ENCODE data around the gene NKX1-2.

DNA sequence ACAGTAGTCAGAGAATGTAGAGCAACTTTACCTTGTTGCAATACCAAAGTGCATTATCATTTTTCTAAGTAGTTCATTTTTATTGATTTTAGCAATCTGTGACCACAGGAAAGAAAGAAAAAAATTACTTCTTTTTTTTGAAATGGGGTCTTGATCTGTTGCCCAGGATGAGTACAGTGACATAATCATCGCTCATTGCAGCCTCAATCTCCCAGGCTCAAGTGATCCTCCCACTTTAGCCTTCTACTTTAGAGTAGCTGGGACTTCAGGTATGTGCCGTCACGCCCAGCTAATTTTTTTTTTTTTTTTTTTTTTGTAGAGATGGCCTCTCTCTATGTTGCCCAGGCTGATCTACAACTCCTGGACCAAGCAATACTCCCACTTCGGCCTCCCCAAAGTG, 19.8 kb downstream of the NKX1-2 start:
- TF ChIP-seq, protein P1, sequence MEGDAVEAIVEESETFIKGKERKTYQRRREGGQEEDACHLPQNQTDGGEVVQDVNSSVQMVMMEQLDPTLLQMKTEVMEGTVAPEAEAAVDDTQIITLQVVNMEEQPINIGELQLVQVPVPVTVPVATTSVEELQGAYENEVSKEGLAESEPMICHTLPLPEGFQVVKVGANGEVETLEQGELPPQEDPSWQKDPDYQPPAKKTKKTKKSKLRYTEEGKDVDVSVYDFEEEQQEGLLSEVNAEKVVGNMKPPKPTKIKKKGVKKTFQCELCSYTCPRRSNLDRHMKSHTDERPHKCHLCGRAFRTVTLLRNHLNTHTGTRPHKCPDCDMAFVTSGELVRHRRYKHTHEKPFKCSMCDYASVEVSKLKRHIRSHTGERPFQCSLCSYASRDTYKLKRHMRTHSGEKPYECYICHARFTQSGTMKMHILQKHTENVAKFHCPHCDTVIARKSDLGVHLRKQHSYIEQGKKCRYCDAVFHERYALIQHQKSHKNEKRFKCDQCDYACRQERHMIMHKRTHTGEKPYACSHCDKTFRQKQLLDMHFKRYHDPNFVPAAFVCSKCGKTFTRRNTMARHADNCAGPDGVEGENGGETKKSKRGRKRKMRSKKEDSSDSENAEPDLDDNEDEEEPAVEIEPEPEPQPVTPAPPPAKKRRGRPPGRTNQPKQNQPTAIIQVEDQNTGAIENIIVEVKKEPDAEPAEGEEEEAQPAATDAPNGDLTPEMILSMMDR (IDR thresholded peaks at IDR 0.05): no peak
- TF ChIP-seq, protein P2, sequence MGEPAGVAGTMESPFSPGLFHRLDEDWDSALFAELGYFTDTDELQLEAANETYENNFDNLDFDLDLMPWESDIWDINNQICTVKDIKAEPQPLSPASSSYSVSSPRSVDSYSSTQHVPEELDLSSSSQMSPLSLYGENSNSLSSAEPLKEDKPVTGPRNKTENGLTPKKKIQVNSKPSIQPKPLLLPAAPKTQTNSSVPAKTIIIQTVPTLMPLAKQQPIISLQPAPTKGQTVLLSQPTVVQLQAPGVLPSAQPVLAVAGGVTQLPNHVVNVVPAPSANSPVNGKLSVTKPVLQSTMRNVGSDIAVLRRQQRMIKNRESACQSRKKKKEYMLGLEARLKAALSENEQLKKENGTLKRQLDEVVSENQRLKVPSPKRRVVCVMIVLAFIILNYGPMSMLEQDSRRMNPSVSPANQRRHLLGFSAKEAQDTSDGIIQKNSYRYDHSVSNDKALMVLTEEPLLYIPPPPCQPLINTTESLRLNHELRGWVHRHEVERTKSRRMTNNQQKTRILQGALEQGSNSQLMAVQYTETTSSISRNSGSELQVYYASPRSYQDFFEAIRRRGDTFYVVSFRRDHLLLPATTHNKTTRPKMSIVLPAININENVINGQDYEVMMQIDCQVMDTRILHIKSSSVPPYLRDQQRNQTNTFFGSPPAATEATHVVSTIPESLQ (CRISPR knock-in tag; IDR thresholded peaks at IDR 0.05): no peak
- no peak for TF ChIP-seq HMGA2 (CRISPR knock-in tag; IDR thresholded peaks at IDR 0.05)
- no peak for TF ChIP-seq NR3C1 (CRISPR knock-in tag; conservative IDR thresholded peaks at IDR 0.05; ENCODE audit: low read depth)
- TF ChIP-seq, protein P3, sequence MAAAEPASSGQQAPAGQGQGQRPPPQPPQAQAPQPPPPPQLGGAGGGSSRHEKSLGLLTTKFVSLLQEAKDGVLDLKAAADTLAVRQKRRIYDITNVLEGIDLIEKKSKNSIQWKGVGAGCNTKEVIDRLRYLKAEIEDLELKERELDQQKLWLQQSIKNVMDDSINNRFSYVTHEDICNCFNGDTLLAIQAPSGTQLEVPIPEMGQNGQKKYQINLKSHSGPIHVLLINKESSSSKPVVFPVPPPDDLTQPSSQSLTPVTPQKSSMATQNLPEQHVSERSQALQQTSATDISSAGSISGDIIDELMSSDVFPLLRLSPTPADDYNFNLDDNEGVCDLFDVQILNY (CRISPR knock-in tag; IDR thresholded peaks at IDR 0.05): no peak
- no peak for TF ChIP-seq NR1H2 (CRISPR knock-in tag; IDR thresholded peaks at IDR 0.05)
- TF ChIP-seq, protein P4, sequence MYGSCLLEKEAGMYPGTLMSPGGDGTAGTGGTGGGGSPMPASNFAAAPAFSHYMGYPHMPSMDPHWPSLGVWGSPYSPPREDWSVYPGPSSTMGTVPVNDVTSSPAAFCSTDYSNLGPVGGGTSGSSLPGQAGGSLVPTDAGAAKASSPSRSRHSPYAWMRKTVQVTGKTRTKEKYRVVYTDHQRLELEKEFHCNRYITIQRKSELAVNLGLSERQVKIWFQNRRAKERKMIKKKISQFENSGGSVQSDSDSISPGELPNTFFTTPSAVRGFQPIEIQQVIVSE (CRISPR knock-in tag; IDR thresholded peaks at IDR 0.05; ENCODE audit: borderline replicate concordance): no peak
- TF ChIP-seq, protein P5, sequence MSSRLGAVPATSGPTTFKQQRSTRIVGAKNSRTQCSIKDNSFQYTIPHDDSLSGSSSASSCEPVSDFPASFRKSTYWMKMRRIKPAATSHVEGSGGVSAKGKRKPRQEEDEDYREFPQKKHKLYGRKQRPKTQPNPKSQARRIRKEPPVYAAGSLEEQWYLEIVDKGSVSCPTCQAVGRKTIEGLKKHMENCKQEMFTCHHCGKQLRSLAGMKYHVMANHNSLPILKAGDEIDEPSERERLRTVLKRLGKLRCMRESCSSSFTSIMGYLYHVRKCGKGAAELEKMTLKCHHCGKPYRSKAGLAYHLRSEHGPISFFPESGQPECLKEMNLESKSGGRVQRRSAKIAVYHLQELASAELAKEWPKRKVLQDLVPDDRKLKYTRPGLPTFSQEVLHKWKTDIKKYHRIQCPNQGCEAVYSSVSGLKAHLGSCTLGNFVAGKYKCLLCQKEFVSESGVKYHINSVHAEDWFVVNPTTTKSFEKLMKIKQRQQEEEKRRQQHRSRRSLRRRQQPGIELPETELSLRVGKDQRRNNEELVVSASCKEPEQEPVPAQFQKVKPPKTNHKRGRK (CRISPR knock-in tag; IDR thresholded peaks at IDR 0.05; ENCODE audit: borderline replicate concordance): no peak
